Right atrium auricular region (tissue), 2 donors: ENCODE results near the gene NUP107. TPM values are rescaled to one million over a fixed set of nuclear protein-coding genes. Genes with fewer than 3 reads are reported as not detected.

Experiments
- DNase-seq: peaks from one replicate; pipeline ENCODE4 v3.0.0-alpha.2; 2019; ENCODE audit warnings: low spot score
- H3K27ac ChIP-seq, 2 donors: fragments of 200-600 bp; sonication (generic); 1 replicate in 1 of 2; 2 replicates in 1 of 2; pipeline ENCODE4 v1.5.1; 2016 to 2019
- H3K27me3 ChIP-seq, 2 donors: fragments of 200-600 bp; sonication (generic); one replicate each; pipeline versions ENCODE4 v1.5.1 to v1.6.0; 2017 to 2019
- H3K36me3 ChIP-seq: fragments of 200-600 bp; sonication (generic); one replicate; pipeline ENCODE4 v1.5.1; 2016
- H3K4me1 ChIP-seq, 2 donors: fragments of 200-600 bp; sonication (generic); one replicate each; pipeline versions ENCODE4 v1.5.1 to v1.6.0; 2017 to 2019
- H3K4me3 ChIP-seq, 2 donors: fragments of 200-600 bp; sonication (generic); 1 replicate in 1 of 2; 2 replicates in 1 of 2; pipeline ENCODE4 v1.5.1; 2017 to 2019; ENCODE audit warnings: mild to moderate bottlenecking in 1 of 2, moderate library complexity in 1 of 2
- H3K9me3 ChIP-seq, 2 donors: fragments of 200-600 bp; sonication (generic); one replicate each; pipeline ENCODE4 v1.5.1; 2019
- CTCF ChIP-seq, 2 donors: fragments of 200-600 bp; sonication (generic); IDR thresholded peaks; one replicate each; pipeline ENCODE4 v1.5.1; 2019; ENCODE audit warnings: antibody characterized with exemption in 2 of 2
- total RNA-seq, 2 donors: library from RNA; depleted of rRNA; stranded (reverse); fragments of >200 nt; gene quantifications; one replicate each; pipeline ENCODE4 v1.1.0, GENCODE V29; 2016

The NUP107 gene
- total RNA-seq, 2 donors from 2014 or later, result 12.6 to 14.9 TPM

- no peak for TF ChIP-seq CTCF (IDR thresholded peaks at IDR 0.05)
Observed at GRCh38 chr12:68750506-68750905, 63.7 kb downstream of the NUP107 start.

GRCh38 chr12:68755536-68756243 lies 68.9 kb downstream of the NUP107 start:
- H3K27ac ChIP-seq, result no peak overlapping the region
- H3K4me3 ChIP-seq, result no peak overlapping the region
- DNase-seq, result no peak
- no peaks in the 10 kb centered on the region for H3K9me3 ChIP-seq
- peaks cover 23% of the 10 kb centered on the region for H3K36me3 ChIP-seq
- H3K4me1 ChIP-seq, result no peaks in the 10 kb centered on the region
- H3K27me3 ChIP-seq, result no peaks in the 10 kb centered on the region
- no peak for TF ChIP-seq CTCF (IDR thresholded peaks at IDR 0.05)

More at GRCh38 chr12:68750506-68750905, 63.7 kb downstream of the NUP107 start:
- H3K4me3 ChIP-seq, result no peak overlapping the region
- DNase-seq, result no peak
- H3K9me3 ChIP-seq, result no peaks in the 10 kb centered on the region
- peaks cover 0 to 12% of the 10 kb centered on the region in 2 donors for H3K4me1 ChIP-seq
- peaks cover 17% of the 10 kb centered on the region for H3K36me3 ChIP-seq
- no peaks in the 10 kb centered on the region for H3K27me3 ChIP-seq
- H3K27ac ChIP-seq, result no peak overlapping the region

- Histone ChIP-seq H3K9me3 (no peaks in the 10 kb centered on the region), H3K4me3 (no peak overlapping the region), H3K36me3 (peaks cover 8% of the 10 kb centered on the region), H3K27ac (no peak overlapping the region), H3K27me3 (no peaks in the 10 kb centered on the region), H3K4me1 (no peaks in the 10 kb centered on the region)
- no peak for TF ChIP-seq CTCF (IDR thresholded peaks at IDR 0.05)
- DNase-seq, result no peak
Observed at GRCh38 chr12:68759852-68760251, 73.1 kb downstream of the NUP107 start.

GRCh38 chr12:68760806-68761441 lies 74.1 kb downstream of the NUP107 start:
- H3K27me3 ChIP-seq, result no peaks in the 10 kb centered on the region
- TF ChIP-seq CTCF (IDR thresholded peaks at IDR 0.05), result no peak
- no peaks in the 10 kb centered on the region for H3K9me3 ChIP-seq
- no peak overlapping the region for H3K4me3 ChIP-seq
- no peak for DNase-seq
- H3K4me1 ChIP-seq, result no peaks in the 10 kb centered on the region
- no peak overlapping the region for H3K27ac ChIP-seq
- peaks cover 6% of the 10 kb centered on the region for H3K36me3 ChIP-seq

- H3K4me3 ChIP-seq, result no peak overlapping the region
- no peak for TF ChIP-seq CTCF (IDR thresholded peaks at IDR 0.05)
- no peak for DNase-seq
- no peaks in the 10 kb centered on the region for H3K4me1 ChIP-seq
- H3K27ac ChIP-seq, result no peak overlapping the region
- H3K36me3 ChIP-seq, result peaks cover 6% of the 10 kb centered on the region
- no peaks in the 10 kb centered on the region for H3K27me3 ChIP-seq
- H3K9me3 ChIP-seq, result no peaks in the 10 kb centered on the region
Observed at GRCh38 chr12:68761442-68761812, 74.6 kb downstream of the NUP107 start.
